Neural cell (in vitro differentiated cells): ENCODE results near the gene KLHL10. TPM values are rescaled to one million over a fixed set of nuclear protein-coding genes. Genes with fewer than 3 reads are reported as not detected.

Experiments used
- H2AFZ ChIP-seq: fragments of 200-600, 300-800 bp; sonication (generic), shearing (Covaris generic); 2 replicates; pipeline ENCODE4 v1.6.0; 2014; ENCODE audit warnings: low read depth, mild to moderate bottlenecking, antibody characterized with exemption, low read length, moderate library complexity
- H3F3A ChIP-seq: fragments of 200-600 bp; shearing (Covaris generic); 2 replicates; pipeline ENCODE4 v1.6.1; 2016; ENCODE audit warnings: mild to moderate bottlenecking, moderate library complexity, mixed read lengths, antibody characterized with exemption, low read length; ENCODE audit not compliant: insufficient read depth, poor library complexity, severe bottlenecking
- H3K27ac ChIP-seq: fragments of 200-600, 300-800 bp; sonication (generic), shearing (Covaris generic); 2 replicates; pipeline ENCODE4 v1.5.1; 2014; ENCODE audit warnings: mild to moderate bottlenecking, low read length, moderate library complexity
- H3K27me3 ChIP-seq: fragments of 300-800, 200-600 bp; sonication (generic), shearing (Covaris generic); 2 replicates; pipeline ENCODE4 v1.6.0; 2014; ENCODE audit warnings: mild to moderate bottlenecking, low read depth, low read length, moderate library complexity; ENCODE audit not compliant: insufficient read depth
- H3K36me3 ChIP-seq: fragments of 300-800, 200-600 bp; sonication (generic), shearing (Covaris generic); 2 replicates; pipeline ENCODE4 v1.5.1; 2014; ENCODE audit warnings: mild to moderate bottlenecking, antibody characterized with exemption, low read length, moderate library complexity; ENCODE audit not compliant: insufficient read depth
- H3K4me2 ChIP-seq: fragments of 300-800, 200-600 bp; sonication (generic), shearing (Covaris generic); 2 replicates; pipeline ENCODE4 v1.6.0; 2014; ENCODE audit warnings: mild to moderate bottlenecking, low read length
- H3K4me3 ChIP-seq: fragments of 300-800, 200-600 bp; sonication (generic), shearing (Covaris generic); 2 replicates; pipeline ENCODE4 v1.5.1; 2014; ENCODE audit warnings: mild to moderate bottlenecking, low read length, moderate library complexity
- H3K79me2 ChIP-seq: fragments of 200-600 bp; shearing (Covaris generic); replicated peaks from 2 replicates; pipeline ENCODE4 v1.6.0; 2014; ENCODE audit warnings: mild to moderate bottlenecking, low read length, moderate library complexity; ENCODE audit not compliant: insufficient read depth
- H3K9ac ChIP-seq: fragments of 300-800, 200-600 bp; sonication (generic), shearing (Covaris generic); 2 replicates; pipeline ENCODE4 v1.6.1; 2016; ENCODE audit warnings: mild to moderate bottlenecking, low read length, mixed read lengths
- H3K9me2 ChIP-seq: fragments of 200-600 bp; shearing (Covaris generic); 2 replicates; pipeline ENCODE4 v1.6.1; 2016; ENCODE audit warnings: mild to moderate bottlenecking, low read length, mixed read lengths; ENCODE audit not compliant: insufficient read depth
- H3K9me3 ChIP-seq: fragments of 200-600, 300-800 bp; sonication (generic), shearing (Covaris generic); 2 replicates; pipeline ENCODE4 v1.6.1; 2016; ENCODE audit warnings: mild to moderate bottlenecking, mixed run types, low read length, moderate library complexity, mixed read lengths
- H4K20me1 ChIP-seq: fragments of 200-600 bp; shearing (Covaris generic); 2 replicates; pipeline ENCODE4 v1.6.1; 2016; ENCODE audit warnings: mild to moderate bottlenecking, mixed run types; ENCODE audit not compliant: insufficient read depth
- EP300 ChIP-seq: fragments of 450-650 bp; conservative IDR thresholded peaks from 2 replicates; pipeline ENCODE4 v1.6.1; 2014; ENCODE audit warnings: antibody characterized with exemption, mild to moderate bottlenecking, moderate library complexity; ENCODE audit not compliant: poor library complexity, severe bottlenecking
- EZH2 ChIP-seq: fragments of 200-600, 300-800 bp; shearing (Covaris generic), sonication (generic); IDR thresholded peaks from 2 replicates; pipeline ENCODE4 v1.6.1; 2014; ENCODE audit warnings: antibody characterized with exemption, low read length, borderline replicate concordance, mild to moderate bottlenecking; ENCODE audit not compliant: insufficient read depth, poor library complexity, severe bottlenecking
- MXI1 ChIP-seq: fragments of 450-650 bp; conservative IDR thresholded peaks from 2 replicates; pipeline ENCODE4 v1.6.1; 2014; ENCODE audit warnings: antibody characterized with exemption, mild to moderate bottlenecking; ENCODE audit not compliant: poor library complexity, severe bottlenecking
- POLR2AphosphoS5 ChIP-seq: IDR thresholded peaks from 2 replicates; pipeline ENCODE4 v1.6.1; 2012
- RAD21 ChIP-seq: fragments of 450-650 bp; conservative IDR thresholded peaks from 2 replicates; pipeline ENCODE4 v1.6.1; 2014; ENCODE audit warnings: antibody characterized with exemption, mild to moderate bottlenecking, moderate library complexity
- REST ChIP-seq: IDR thresholded peaks from 2 replicates; pipeline ENCODE4 v1.6.1; 2012; ENCODE audit warnings: borderline replicate concordance
- SMC3 ChIP-seq: fragments of 450-650 bp; conservative IDR thresholded peaks from 2 replicates; pipeline ENCODE4 v1.6.1; 2014; ENCODE audit warnings: antibody characterized with exemption, mild to moderate bottlenecking, moderate library complexity; ENCODE audit not compliant: poor library complexity
- TAF1 ChIP-seq: IDR thresholded peaks from 2 replicates; pipeline ENCODE4 v1.6.1; 2012; ENCODE audit warnings: low read depth
- polyA plus RNA-seq: library from polyadenylated mRNA; depleted of rRNA; stranded (reverse); fragments of >200 nt; gene quantifications from 2 replicates; pipeline ENCODE4 v1.2.3, GENCODE V29; 2014
- TF ChIP-seq, protein P1 (sequence below): fragments of 450-650 bp; IDR thresholded peaks from 2 replicates; pipeline ENCODE4 v1.5.1; 2014; ENCODE audit warnings: antibody characterized with exemption, mild to moderate bottlenecking, moderate library complexity; ENCODE audit not compliant: poor library complexity, severe bottlenecking

Gene KLHL10
- polyA plus RNA-seq, 1 donor from 2014 or later: not detected

- no peak overlapping the region for H3K4me3 ChIP-seq
- H3K27ac ChIP-seq: no peak overlapping the region
- H3K79me2 ChIP-seq: no peaks in the 10 kb centered on the region
- H4K20me1 ChIP-seq: no peaks in the 10 kb centered on the region
- H3K9me2 ChIP-seq: no peaks in the 10 kb centered on the region
- TF ChIP-seq EZH2 (no peak), RAD21 (no peak), MXI1 (no peak), SMC3 (no peak), REST (no peak), TAF1 (no peak)
- TF ChIP-seq, protein P1, sequence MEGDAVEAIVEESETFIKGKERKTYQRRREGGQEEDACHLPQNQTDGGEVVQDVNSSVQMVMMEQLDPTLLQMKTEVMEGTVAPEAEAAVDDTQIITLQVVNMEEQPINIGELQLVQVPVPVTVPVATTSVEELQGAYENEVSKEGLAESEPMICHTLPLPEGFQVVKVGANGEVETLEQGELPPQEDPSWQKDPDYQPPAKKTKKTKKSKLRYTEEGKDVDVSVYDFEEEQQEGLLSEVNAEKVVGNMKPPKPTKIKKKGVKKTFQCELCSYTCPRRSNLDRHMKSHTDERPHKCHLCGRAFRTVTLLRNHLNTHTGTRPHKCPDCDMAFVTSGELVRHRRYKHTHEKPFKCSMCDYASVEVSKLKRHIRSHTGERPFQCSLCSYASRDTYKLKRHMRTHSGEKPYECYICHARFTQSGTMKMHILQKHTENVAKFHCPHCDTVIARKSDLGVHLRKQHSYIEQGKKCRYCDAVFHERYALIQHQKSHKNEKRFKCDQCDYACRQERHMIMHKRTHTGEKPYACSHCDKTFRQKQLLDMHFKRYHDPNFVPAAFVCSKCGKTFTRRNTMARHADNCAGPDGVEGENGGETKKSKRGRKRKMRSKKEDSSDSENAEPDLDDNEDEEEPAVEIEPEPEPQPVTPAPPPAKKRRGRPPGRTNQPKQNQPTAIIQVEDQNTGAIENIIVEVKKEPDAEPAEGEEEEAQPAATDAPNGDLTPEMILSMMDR: no peak
- no peaks in the 10 kb centered on the region for H3F3A ChIP-seq
- no peak overlapping the region for H2AFZ ChIP-seq
- no peak overlapping the region for H3K4me2 ChIP-seq
- H3K9me3 ChIP-seq: no peaks in the 10 kb centered on the region
- peaks cover 5% of the 10 kb centered on the region for H3K36me3 ChIP-seq
- H3K27me3 ChIP-seq: no peaks in the 10 kb centered on the region
- H3K9ac ChIP-seq: no peak overlapping the region
These were observed 33.0 kb downstream of the KLHL10 start for GRCh38 chr17:41870627-41871026.

DNA sequence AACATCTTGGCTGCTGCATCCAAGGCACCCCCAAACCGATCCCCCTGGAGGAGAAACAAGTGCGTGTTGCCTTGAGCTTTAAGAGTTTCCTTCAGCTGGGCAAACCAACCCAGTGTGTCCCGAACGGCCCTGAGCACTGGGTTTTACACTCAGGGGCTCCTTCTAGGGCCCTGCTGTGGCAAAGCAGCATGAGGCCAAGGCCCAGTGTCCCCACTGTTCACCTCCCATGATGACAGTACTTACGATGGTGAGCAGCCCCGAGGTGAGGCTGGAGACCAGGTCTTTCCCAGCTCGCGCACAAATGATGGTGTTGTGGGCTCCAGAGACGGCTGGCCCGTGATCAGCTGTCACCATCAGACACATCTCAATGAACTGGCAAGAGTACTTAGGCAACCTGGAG, 34.2 kb downstream of the KLHL10 start:
- Histone ChIP-seq H3K36me3 (peaks cover 5% of the 10 kb centered on the region), H3K79me2 (no peaks in the 10 kb centered on the region), H3K4me2 (no peak overlapping the region), H3K9me3 (no peaks in the 10 kb centered on the region), H3F3A (no peaks in the 10 kb centered on the region), H4K20me1 (no peaks in the 10 kb centered on the region), H3K9ac (no peak overlapping the region), H3K27ac (no peak overlapping the region), H2AFZ (no peak overlapping the region), H3K9me2 (no peaks in the 10 kb centered on the region), H3K27me3 (no peaks in the 10 kb centered on the region), H3K4me3 (no peak overlapping the region)
- no peak for TF ChIP-seq MXI1

DNA sequence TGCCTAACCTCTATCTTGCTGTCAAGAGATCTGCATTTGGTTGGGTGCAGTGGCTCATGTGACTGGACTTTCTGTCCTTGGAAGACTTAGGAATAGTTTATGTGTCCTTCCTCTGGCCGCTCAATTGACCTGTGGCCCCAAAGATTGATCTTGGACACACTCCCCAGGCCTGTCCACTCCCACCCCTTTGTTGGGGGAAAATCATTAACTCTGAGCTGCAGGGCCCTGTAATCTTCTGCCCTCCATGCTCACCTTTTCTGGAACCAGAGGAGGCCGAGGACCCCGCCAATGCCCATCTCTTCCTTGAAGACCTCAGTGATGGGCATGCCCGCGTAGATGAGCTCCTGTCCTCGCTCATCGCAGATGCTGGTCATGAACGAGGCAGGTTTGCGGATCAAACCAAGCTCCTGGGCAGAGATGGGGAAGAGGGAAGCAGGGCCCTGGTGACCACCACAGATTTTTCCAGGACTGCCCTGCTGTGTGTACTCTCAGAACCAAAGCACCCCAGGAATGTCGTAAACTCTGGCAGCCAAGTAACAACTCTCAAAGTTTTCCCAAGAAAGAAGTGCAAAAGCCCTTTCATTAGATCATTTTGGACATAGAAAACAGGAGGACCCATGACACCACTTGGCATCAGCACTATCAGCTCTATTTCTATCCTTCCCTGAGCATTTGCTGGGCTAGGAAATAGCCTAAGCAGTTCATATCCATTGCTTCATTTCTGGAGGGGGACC, 36.1 kb downstream of the KLHL10 start:
- H2AFZ ChIP-seq: no peak overlapping the region
- no peaks in the 10 kb centered on the region for H3K9me2 ChIP-seq
- no peaks in the 10 kb centered on the region for H3K79me2 ChIP-seq
- H3K9ac ChIP-seq: no peak overlapping the region
- H4K20me1 ChIP-seq: no peaks in the 10 kb centered on the region
- H3K27me3 ChIP-seq: no peaks in the 10 kb centered on the region
- H3K9me3 ChIP-seq: no peaks in the 10 kb centered on the region
- H3F3A ChIP-seq: no peaks in the 10 kb centered on the region
- H3K4me3 ChIP-seq: no peak overlapping the region
- H3K36me3 ChIP-seq: peaks cover 8% of the 10 kb centered on the region
- TF ChIP-seq, protein P1: no peak
- TF ChIP-seq REST (no peak), TAF1 (no peak), RAD21 (no peak), POLR2AphosphoS5 (no peak), SMC3 (no peak), EP300 (no peak), EZH2 (no peak), MXI1 (no peak)
- H3K27ac ChIP-seq: no peak overlapping the region
- no peak overlapping the region for H3K4me2 ChIP-seq
